HepG2 (cell line): Measurements from ENCODE around the gene USH2A. TPM values are rescaled to one million over a fixed set of nuclear protein-coding genes. Genes with fewer than 3 reads are reported as not detected.

Experiments
- ATAC-seq: fragments of 200-7000 bp; cut with Tn5 transposase; 3 replicates; pipeline ENCODE4 v1.9.1; 2020; ENCODE audit warnings: mild to moderate bottlenecking, moderate library complexity
- BruUV-seq: library from RNA; stranded (reverse); fragments of 400-500 nt; replicated peaks from 2 replicates; lab custom pipeline; 2021; lab: Mats Ljungman, UMichigan
- CTCF ChIA-PET: fragments of 300-600 bp; formaldehyde crosslinking; extraction: SDS; loops from one replicate; lab custom pipeline; 2021; ENCODE audit warnings: low total read pairs, inconsistent platforms, low intra/inter-chr PET ratio; lab: Yijun Ruan, JAX
- POLR2A ChIA-PET: fragments of 350-600 bp; sonication (Branson Sonifier 250); formaldehyde crosslinking; loops from one replicate; lab custom pipeline; 2020; ENCODE audit warnings: antibody characterized with exemption, inconsistent platforms; lab: Yijun Ruan, JAX
- DNase-seq: peaks from one replicate; pipeline ENCODE4 v3.0.0-alpha.2; 2015; ENCODE audit warnings: low spot score
- FAIRE-seq: peaks from 3 replicates; lab custom pipeline; 2011; peaks lifted over from hg19 to GRCh38; lab: Jason Lieb, UNC
- H2AFZ ChIP-seq: one replicate; pipeline ENCODE4 v1.6.1; 2011; ENCODE audit warnings: low read length, inconsistent platforms
- H3K27ac ChIP-seq: fragments of 300-600 bp; 3 replicates; pipeline ENCODE4 v1.8.0; 2011; ENCODE audit warnings: mixed run types, mild to moderate bottlenecking, mixed read lengths, low read length, inconsistent platforms; ENCODE audit not compliant: insufficient read depth; ENCODE audit errors: extremely low read length
- H3K27me3 ChIP-seq, 2 experiments: fragments of 200-600 bp in 1 of 2; 2 replicates in 1 of 2; 3 replicates in 1 of 2; pipeline versions ENCODE4 v1.6.0 to v1.8.0; 2011; ENCODE audit warnings: low read length in 2 of 2, mild to moderate bottlenecking in 2 of 2, moderate library complexity in 2 of 2, inconsistent platforms in 1 of 2; ENCODE audit not compliant: insufficient read depth in 2 of 2, control insufficient read depth in 1 of 2
- H3K36me3 ChIP-seq, 2 experiments: fragments of 200-600 bp in 1 of 2; replicated peaks in 1 of 2; 2 replicates in 1 of 2; 3 replicates in 1 of 2; pipeline versions ENCODE4 v1.5.1 to v1.8.0; 2011; ENCODE audit warnings: low read length in 2 of 2, inconsistent platforms in 1 of 2; ENCODE audit not compliant: insufficient read depth in 2 of 2, control insufficient read depth in 1 of 2
- H3K4me1 ChIP-seq: 2 replicates; pipeline ENCODE4 v1.5.1; 2012; ENCODE audit warnings: low read length, inconsistent platforms; ENCODE audit not compliant: insufficient read depth
- H3K4me2 ChIP-seq: 2 replicates; pipeline ENCODE4 v1.6.0; 2011; ENCODE audit warnings: low read depth, low read length, inconsistent platforms
- H3K4me3 ChIP-seq, 3 experiments: fragments of 200-600 bp in 1 of 3; sonication (generic), shearing (Covaris generic) in 1 of 3; replicated peaks in 1 of 3; 2 replicates each; pipeline ENCODE4 v1.5.1; 2011 to 2016; ENCODE audit warnings: low read length in 3 of 3, inconsistent platforms in 2 of 3, low read depth in 2 of 3, mild to moderate bottlenecking in 2 of 3, control low read depth in 1 of 3, mixed read lengths in 1 of 3; ENCODE audit not compliant: insufficient read depth in 1 of 3
- H3K79me2 ChIP-seq: one replicate; pipeline ENCODE4 v1.6.1; 2011; ENCODE audit warnings: low read length, inconsistent platforms; ENCODE audit not compliant: insufficient read depth
- H3K9ac ChIP-seq: 2 replicates; pipeline ENCODE4 v1.6.0; 2011; ENCODE audit warnings: mild to moderate bottlenecking, low read depth, low read length, inconsistent platforms; ENCODE audit not compliant: insufficient read depth
- H3K9me3 ChIP-seq: 2 replicates; pipeline ENCODE4 v1.5.1; 2012; ENCODE audit warnings: mild to moderate bottlenecking, low read length
- H4K20me1 ChIP-seq: 2 replicates; pipeline ENCODE4 v1.6.0; 2011; ENCODE audit warnings: inconsistent platforms, mild to moderate bottlenecking, low read length, moderate library complexity; ENCODE audit not compliant: insufficient read depth
- ADNP ChIP-seq: sonication (generic); formaldehyde crosslinking; IDR thresholded peaks from 2 replicates; pipeline ENCODE4 v1.4.0; 2020; ENCODE audit warnings: missing genetic modification reagents
- ARID2 ChIP-seq: sonication (generic); formaldehyde crosslinking; IDR thresholded peaks from 2 replicates; pipeline ENCODE4 v1.8.1; 2022; ENCODE audit warnings: mild to moderate bottlenecking, missing genetic modification reagents, borderline replicate concordance
- ATF7-NPFF ChIP-seq: sonication (generic); formaldehyde crosslinking; IDR thresholded peaks from 2 replicates; pipeline ENCODE4 v1.8.1; 2023; ENCODE audit warnings: mild to moderate bottlenecking, low read depth, missing genetic modification reagents, moderate library complexity
- EZH2 ChIP-seq: conservative IDR thresholded peaks from 2 replicates; pipeline ENCODE4 v1.6.1; 2012; ENCODE audit warnings: mild to moderate bottlenecking, low read depth, low read length, moderate library complexity
- FOXP1 ChIP-seq, 2 experiments: fragments of 450-650 bp in 1 of 2; IDR thresholded peaks; 2 replicates each; pipeline ENCODE4 v1.6.1; 2017 to 2018; ENCODE audit warnings: antibody characterized with exemption in 1 of 2
- KAT2B ChIP-seq: fragments of 150-350 bp; IDR thresholded peaks from 2 replicates; pipeline ENCODE4 v1.6.1; 2014; ENCODE audit warnings: low read depth, low read length, borderline replicate concordance
- KDM6A ChIP-seq: IDR thresholded peaks from 2 replicates; pipeline ENCODE4 v1.6.1; 2016; ENCODE audit warnings: low read depth
- NAIF1 ChIP-seq: sonication (generic); formaldehyde crosslinking; IDR thresholded peaks from 2 replicates; pipeline ENCODE4 v1.5.0; 2020; ENCODE audit warnings: mild to moderate bottlenecking, missing genetic modification reagents, borderline replicate concordance
- ZKSCAN1 ChIP-seq: fragments of 150-350 bp; IDR thresholded peaks from 2 replicates; pipeline ENCODE4 v1.6.1; 2014; ENCODE audit warnings: low read length
- ZNF446 ChIP-seq: sonication (generic); formaldehyde crosslinking; IDR thresholded peaks from 2 replicates; pipeline ENCODE4 v1.5.0; 2020; ENCODE audit warnings: mild to moderate bottlenecking, missing genetic modification reagents
- ZNF704 ChIP-seq: sonication (generic); formaldehyde crosslinking; IDR thresholded peaks from 2 replicates; pipeline ENCODE4 v1.8.1; 2023; ENCODE audit warnings: mild to moderate bottlenecking, inconsistent platforms, moderate library complexity, missing genetic modification reagents, borderline replicate concordance
- ZNF879 ChIP-seq: sonication (generic); formaldehyde crosslinking; IDR thresholded peaks from 2 replicates; pipeline ENCODE4 v1.8.1; 2023; ENCODE audit warnings: missing genetic modification reagents
- WGBS: methylation state at CpG from one replicate; pipeline ENCODE4 v1.1.6; 2017; ENCODE audit warnings: low lambda C conversion rate; 5-methylcytosine and 5-hydroxymethylcytosine counted together
- in situ Hi-C: cut with HindIII; loops from 2 replicates; pipeline ENCODE4 v1.10.0; 2017; ENCODE audit warnings: low pct_unique_long_range_greater_than_20kb; ENCODE audit not compliant: extremely low pct_ligation_motif_present
- intact Hi-C: fragments of 100-400 bp; cut with micrococcal nuclease; formaldehyde crosslinking; loops from one replicate; pipeline ENCODE4 v1.10.0; 2022; ENCODE audit not compliant: unreplicated experiment
- polyA plus RNA-seq, 8 experiments: library from polyadenylated mRNA; depleted of rRNA in 3 of 8; stranded (reverse) in 7 of 8; unstranded in 1 of 8; fragments of >200 nt; fragmentation: Illumina TruSeq in 4 of 8; extraction: Trizol in 4 of 8; gene quantifications; 2 replicates each; pipeline versions ENCODE4 v1.2.1 to v1.2.3, GENCODE V29; 2011 to 2016; ENCODE audit warnings: low read depth in 4 of 8, missing spikeins in 1 of 8, mixed read lengths in 1 of 8; ENCODE audit not compliant: insufficient read depth in 1 of 8
- total RNA-seq, 5 experiments: library from RNA; depleted of rRNA; stranded (reverse); fragments of >200 nt; fragmentation: Illumina TruSeq; extraction: Trizol; gene quantifications; 2 replicates each; pipeline ENCODE4 v1.2.3, GENCODE V29; 2016; ENCODE audit warnings: low read depth in 1 of 5

Gene USH2A
- total and polyA plus RNA-seq, 2 of the 13 experiments (the other 11 are each of a cell fraction or from before 2014, with no cell fraction given) = 0.02 TPM; not detected in 1

DNA sequence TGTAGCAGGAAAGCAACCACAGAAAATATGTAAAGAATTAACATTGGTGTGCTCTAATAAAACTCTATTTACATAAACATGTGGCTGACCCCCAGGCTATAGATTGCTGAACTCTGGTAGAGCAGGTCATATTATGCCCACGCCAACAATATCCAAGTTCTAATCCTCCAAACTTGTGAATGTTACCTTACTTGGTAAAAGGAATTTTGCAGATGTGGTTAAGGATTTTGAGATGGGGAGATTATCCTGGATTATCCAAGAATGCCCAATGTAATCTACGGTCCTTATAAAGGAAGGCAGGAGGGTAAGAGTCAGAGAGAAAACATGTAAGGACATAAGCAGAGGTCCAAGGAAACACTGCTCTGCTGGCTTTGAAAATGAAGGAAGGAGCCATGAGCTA, 201.0 kb downstream of the USH2A start:
- no peak overlapping the region for H3K4me3 ChIP-seq
- 65% methylated on average over 2 of the region's 2 CpGs for WGBS
- TF ChIP-seq ZNF704 (CRISPR knock-in tag) (no peak), ZKSCAN1 (no peak), ADNP (CRISPR knock-in tag) (no peak), ZNF446 (CRISPR knock-in tag) (no peak), EZH2 (no peak), ARID2 (CRISPR knock-in tag) (no peak), KDM6A (CRISPR knock-in tag) (no peak), NAIF1 (CRISPR knock-in tag) (no peak), KAT2B (no peak), FOXP1 (IDR thresholded peaks at IDR 0.05) (no peak), FOXP1 (CRISPR knock-in tag; IDR thresholded peaks at IDR 0.05) (no peak), ZNF879 (CRISPR knock-in tag) (no peak), ATF7-NPFF (CRISPR knock-in tag) (no peak)
- in situ Hi-C loops (no loop called here), intact Hi-C loops (loop anchor here (10.0 kb wide), 1 partner anchor 187 kb away; no protein-coding TSS in a partner anchor)
- no peaks in the 10 kb centered on the region for H3K27me3 ChIP-seq
- peaks cover 8% of the 10 kb centered on the region; the same call in 1 of the 2 replicates for H3K4me1 ChIP-seq
- ATAC-seq (no peak), DNase-seq (no peak), FAIRE-seq (no peak)
- H3K27ac ChIP-seq = no peak overlapping the region
- no peak overlapping the region for H3K4me2 ChIP-seq
- no TSS peak for BruUV-seq
- no peaks in the 10 kb centered on the region for H3K79me2 ChIP-seq
- no peak overlapping the region for H2AFZ ChIP-seq
- H3K9ac ChIP-seq = no peak overlapping the region
- H4K20me1 ChIP-seq = no peaks in the 10 kb centered on the region
- ChIA-PET POLR2A (no interaction called here), CTCF (no interaction called here)
- H3K36me3 ChIP-seq = no peaks in the 10 kb centered on the region
- H3K9me3 ChIP-seq = 0 out of 2 replicates have a peak, but pooled peaks cover 7% of the 10 kb centered on the region
